NCI-H446 treated with DMSO at 0.1 percent for 48 hours (cell line): ENCODE measurements around the gene KCNH5.

Source experiments
- DNase-seq: peaks from one replicate; lab custom pipeline; 2025; lab: John Stamatoyannopoulos, UW

The KCNH5 gene

DNA sequence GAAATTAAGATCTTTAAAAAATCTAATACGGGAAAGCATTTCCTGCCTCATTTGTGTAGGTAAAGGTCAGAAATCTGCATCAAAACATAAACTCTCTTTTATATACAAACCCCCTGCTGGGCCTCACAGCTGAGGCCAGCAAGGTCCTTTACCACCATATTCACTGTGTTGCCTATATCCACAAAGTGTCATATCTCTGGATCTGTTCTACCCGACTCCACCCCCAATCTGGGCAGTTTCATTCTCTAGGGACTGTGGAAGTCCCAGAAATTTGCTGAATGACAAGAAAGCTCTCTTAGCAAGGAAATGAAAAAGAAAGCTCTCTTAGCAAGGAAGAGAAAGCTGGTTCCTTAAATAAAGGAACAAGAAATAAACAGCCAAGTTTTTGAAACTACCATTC is 301.7 kb downstream of the KCNH5 start:
- no peak for DNase-seq

DNA sequence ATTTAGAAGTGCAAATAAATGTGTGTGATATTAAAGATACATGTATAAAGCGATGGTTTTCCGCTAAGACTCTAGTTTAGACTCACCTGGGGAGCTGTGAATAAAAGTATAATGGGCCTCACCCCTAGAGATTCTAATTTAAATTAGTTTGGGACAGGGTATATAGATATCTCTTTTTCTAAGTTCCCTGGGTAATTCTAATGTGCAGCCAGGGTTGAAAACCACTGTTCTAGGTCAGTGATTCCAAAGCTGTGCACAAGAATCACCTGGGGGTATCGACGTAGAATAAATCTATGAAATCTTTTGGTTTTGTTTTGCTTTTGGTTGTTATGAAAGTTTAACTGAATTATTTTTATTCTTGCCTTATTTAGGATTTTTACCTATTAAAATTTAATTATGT is 302.1 kb downstream of the KCNH5 start:
- no peak for DNase-seq

DNA sequence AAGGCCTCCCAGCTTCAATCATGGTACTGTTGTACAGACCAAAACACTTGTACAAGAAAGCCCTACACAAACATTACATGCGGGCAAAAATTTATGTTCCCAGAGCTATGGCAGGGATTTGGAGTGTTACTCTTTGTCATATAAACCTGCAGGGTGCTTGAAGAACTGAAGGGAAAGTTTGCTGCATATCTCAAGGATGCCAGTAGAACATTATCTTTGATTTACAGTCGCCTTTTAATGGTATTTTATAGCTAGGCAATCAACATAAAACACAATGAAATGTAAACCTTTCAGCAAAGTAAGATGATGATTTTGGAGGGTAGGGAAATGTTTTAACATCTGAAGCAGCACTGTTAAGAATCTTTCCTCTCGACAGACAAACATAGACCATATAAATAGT is 305.6 kb downstream of the KCNH5 start:
- no peak for DNase-seq

DNA sequence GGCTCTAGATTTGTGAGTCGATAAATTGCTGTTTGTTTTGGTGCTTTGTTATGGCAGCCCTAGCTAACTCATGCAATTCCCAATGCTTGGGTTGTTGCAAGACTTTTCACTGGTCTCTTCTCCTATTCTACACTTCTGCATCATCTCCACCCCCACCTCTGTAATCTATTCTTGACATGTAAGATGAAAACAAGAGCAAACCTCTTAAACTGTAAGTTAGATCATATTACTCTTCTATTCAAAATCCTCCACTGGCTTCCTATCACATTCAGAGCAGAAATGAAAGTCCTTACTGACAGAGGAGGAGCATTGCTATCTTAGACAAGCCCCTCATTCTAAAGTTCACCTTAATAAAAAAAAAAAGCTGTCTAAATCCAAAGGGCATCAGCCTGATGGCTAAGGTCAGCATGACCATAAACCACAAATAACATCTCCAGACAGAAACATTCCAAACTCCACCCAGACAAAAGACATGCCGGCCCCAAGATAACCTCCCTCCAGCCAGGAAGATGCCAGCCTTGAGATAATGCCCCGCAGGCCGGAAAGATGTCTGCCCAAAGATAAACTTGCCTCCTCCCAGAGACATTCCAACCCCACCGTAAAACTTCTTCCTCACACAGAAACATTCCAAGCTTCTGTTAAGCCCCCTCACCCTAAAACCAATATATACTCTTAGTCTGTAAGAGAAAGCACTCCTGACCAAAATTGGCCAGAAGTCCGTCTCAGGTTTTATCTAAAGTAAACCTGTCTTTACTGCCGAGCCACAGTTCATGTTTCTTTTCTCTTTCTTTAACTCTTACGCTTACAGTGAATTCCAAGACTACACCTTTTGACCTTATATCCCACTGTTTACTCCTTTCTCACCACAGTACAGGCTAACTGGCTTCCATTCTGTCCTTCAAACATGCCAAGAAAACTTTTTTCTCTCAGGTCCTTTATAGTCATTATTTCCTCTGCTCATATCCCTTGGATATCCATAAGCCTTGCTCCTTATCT is 308.9 kb downstream of the KCNH5 start:
- DNase-seq, result no peak

DNA sequence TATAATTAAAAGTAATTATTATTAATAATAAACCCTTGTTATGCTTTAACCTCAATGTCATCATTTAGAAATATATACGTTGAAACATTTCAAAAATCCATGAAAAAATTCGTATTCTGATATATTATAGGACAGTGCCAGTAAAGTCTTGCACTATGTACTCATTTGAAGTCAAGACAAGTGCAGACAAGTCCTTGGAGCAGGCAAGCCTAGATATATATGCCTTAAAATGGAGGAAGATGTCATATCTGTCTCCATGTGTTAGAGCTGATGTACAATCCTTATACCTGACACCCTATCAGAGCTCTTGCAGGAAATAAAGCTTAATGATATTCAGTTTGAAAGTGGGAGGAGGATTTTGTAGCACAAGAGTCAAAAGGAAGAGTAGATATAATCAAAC is 310.4 kb downstream of the KCNH5 start:
- DNase-seq, result no peak

DNA sequence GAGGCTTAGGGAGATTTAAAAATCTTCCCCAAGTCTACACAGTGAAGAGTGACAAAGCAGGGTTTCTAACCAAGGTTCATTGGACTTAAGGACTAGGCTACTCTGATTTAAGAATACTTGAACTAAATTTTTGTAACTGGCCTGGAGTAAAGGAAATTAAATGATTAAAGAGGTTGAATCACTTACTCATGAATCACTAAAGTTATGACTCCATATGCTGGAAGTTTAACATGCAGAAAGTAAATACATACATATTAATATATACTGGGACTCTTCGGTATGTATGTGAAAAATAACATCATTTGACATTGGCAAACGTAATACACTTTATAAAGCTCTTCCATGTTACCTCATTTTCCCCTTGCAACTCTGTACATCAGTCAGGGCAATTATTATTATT is 322.9 kb downstream of the KCNH5 start:
- DNase-seq, result no peak

DNA sequence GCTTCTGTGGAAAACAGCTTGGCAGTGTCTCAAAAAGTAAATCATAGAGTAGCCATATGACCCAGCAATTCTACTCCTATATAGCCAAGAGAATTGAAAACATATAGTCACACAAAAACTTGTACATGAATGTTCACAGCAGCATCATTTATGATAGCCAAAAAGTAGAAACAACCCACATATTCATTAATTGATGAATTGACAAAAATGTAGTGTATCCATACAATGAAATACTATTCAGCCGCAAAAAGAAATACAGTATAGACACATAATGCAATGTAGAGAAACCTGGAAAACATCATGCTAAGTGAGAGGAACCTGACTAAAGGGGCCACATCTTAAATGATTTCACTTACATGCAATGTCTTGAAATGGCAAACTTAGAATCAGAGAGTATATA is 326.6 kb downstream of the KCNH5 start:
- DNase-seq, result no peak

DNA sequence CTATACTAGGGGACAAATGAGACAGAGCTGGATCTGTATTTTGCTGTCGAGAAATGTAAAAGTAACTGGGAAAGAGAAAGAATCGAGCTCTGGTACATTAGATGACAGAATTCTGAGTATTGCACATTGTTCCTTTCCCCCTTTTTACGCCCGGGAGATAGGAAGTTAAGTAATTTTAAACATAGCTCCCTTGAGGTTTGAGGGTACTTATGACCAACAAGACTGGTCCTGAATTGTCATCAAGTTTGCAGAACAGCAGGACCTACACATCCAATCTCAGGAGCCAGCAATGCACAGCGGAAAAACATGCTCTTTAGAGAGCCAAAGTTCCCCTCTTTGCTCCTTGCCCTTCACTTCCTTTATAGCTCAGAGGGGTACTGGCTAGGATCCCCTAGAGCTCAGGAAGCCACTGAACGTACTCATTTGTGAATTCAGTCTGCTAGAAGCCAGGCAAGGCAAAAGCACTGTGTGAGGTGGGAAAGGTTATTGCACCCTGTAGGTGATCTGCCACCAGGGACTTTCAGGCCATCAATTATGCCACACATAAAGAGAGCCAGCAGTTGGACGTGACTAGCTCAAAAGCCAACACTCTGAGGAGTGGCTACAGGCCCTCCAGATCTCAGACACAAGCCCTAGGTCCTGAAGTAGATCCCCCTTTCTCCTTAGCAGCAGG is 333.8 kb downstream of the KCNH5 start:
- no peak for DNase-seq

DNA sequence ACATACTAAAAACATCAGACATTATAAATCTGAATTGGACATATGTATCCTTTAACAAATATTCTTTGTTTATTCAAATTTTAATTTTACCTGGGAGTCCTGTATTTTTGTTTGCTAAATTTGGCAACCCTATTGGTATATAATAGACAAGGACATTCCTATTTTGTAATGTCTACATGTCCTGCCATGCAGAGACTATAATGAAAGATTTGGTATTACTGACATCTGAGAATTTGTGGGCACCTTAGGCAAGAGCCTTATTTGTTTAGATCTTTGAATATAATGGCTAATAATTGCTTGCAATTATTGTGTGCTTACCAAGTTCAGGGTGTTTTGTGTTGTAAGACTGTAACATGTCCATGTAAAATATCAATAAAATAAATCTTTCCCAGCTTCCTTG is 334.4 kb downstream of the KCNH5 start:
- no peak for DNase-seq

DNA sequence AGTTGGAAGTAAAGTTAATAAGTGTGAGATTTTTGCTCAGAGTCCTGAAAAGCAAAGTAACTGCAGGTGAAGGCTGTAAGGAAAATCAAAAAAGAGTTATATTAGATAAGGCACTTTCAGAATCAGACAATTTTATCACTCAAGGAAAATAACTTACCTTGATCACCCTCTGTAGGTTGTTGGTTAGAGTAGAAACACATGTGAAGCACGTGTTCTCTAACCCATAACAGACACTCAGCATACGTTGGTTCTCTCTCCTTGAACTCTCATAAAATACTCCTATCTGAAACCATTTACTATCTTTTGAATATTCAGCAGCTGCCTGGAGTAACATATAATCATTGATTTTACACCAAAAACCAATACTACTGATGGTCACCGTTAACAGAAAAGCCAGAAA is 335.5 kb downstream of the KCNH5 start:
- DNase-seq, result no peak

DNA sequence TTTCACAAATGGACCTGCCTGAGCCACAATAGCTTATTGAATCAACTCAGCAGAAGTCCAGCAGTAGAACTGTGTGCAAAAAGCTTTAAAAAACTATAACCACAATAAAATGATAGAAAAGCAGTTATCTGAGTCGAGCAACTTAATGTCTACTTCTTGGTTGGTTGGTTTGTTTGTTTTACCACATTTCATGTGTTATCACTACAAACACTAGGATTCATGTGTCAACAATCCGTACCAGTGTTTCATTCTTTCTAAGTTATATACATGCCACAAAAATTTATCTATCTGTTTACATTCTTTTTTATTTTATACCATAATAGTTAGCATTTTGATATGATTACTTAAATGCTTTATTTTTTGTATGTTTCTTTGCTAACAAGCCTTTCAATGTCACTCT is 339.0 kb downstream of the KCNH5 start:
- no peak for DNase-seq

DNA sequence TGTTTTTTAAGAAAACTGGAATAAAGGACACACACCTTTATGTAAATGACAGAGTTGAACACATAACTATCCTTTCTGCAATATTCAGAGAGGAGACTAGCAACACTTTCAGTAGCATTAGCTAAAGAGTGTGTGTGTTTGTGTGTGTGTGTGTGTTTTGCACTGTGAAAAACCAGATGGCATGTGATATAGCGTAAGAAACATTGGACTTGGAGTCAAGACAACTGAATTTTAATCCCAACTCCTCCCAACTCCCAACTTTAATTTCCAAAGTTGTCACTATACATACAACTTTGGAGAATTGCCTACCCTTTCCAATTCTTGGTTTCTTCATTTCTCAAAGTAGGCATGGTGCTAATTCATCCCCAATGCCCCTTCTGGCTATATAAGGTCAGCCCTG is 347.8 kb downstream of the KCNH5 start:
- DNase-seq, result no peak

DNA sequence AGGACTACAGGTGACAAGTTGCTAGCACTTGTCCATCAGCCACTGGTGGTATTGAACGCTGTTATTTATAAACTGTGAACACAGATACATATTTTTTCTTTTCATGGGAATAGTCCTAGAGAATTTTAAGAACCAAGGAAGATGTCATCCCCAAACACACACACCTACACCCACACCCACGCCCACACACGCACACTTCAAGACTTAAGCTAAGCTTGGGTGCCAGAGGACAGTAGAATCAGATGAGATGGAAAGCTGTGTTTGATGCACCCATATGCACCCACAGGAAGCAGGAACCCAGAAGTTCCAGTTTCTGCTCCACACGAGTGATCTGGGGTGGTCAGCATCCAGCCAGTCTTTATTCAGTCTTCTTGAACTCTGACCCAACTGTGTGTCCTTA is 348.3 kb downstream of the KCNH5 start:
- DNase-seq, result no peak

DNA sequence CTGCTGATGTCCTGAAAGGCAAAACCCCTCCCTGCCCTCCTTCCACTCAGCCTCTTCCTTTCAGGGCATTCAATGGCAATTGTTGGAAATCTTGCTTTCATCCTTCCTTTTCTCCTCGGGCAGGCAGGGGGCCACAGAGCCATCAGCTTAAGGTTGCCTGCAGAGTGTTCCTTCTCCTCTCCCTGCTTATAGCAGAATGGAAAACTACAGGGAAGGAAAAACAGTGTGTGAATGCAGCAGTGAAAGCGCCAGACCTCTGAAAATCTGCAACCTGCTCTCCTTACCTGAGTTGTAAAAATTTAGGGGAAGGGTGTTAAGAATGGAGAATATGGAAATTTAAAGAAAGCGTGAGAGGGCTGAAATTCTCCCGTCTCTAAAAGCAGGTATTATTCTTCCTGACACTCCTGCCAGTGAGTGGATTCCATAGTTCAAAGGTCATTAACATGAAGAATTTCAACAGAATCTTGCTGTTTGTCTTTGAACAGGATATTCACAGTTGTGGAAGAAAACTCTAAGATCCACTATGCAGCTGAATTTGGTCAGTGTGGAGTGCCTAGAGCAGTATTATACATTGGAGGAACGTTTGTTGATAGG is 348.8 kb downstream of the KCNH5 start:
- DNase-seq, result no peak

DNA sequence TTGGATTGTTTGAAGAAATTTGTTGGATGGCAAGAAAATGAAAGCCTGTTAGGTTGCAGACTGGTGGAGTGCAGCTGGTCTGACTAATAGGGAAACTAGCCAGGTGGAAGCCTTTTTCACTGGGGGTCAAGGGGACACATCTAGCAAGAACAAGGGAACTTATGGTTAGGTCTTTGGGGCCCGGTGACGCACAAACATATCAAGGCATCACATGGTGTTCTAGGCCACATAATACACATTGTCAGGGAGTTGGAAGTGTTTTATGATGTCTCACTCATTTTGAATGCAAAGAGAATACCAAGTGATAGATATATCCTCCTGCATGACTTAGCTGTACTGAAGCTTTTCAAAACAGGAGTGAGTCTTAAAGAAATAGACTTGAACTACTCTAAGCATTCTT is 351.2 kb downstream of the KCNH5 start:
- no peak for DNase-seq

DNA sequence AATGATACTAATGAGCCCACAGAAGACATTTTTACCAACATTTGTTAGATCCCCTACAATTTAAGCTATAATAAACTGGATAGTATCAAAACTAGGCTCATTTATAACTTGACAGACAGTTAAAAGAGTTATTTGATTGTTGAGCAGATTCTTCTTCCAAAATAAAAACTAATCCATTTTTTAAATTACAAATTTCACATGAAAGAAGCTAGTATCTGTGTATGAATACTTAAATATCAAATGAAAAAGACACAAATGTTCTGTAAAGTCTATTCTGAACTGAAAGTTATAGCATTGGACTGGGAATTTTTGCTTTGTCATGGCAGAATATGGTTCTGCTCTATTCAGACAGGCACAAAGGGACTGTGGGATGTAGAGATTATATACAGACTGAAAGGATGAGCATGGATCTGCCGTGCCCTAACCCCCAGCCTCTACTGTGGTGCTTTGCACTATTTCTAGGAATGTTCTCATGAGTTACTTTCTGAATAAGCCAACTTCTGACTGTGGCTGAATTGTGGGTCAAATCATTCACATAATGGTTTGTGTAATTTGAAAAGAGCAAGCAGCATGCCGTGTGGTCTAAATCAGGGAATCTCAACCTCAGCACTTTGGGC is 352.7 kb downstream of the KCNH5 start:
- no peak for DNase-seq

DNA sequence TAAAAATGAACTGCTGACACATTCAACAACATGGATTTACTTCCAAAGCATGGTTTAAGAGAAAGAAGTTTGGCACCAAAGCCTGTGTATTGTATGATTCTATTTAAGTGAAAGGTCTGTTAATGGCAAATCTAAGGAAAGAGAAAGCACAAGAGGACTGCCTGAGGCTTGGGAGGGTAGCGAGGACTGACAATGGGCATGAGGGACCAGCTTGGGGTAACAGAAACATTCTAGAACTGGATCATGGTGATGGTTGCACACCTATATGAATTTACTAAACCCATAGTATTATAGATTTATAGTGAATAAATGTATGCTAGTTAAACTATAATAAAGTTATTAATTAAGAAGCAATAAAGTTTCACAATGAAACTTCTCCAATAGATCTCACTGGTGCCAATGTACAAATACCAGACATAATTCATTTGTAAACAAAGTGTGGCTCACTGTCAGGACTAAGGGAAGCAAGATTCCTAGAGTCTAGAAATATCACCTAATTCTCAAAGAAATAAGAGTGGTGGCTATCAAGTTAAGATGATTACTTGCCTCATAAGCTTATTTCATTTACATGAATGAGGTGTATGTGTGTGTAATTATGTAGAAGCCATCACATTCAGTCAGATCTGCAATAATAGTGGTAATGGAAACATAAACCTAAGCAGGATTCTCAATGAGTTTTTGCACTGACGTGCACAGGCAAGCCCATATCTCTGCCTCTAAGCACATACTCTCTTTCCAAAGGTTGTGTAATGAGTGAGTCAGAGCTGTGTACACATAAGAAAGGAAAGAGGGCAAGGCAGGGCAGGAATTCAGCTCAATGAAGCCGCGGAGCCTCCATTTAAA is 353.4 kb downstream of the KCNH5 start:
- no peak for DNase-seq

DNA sequence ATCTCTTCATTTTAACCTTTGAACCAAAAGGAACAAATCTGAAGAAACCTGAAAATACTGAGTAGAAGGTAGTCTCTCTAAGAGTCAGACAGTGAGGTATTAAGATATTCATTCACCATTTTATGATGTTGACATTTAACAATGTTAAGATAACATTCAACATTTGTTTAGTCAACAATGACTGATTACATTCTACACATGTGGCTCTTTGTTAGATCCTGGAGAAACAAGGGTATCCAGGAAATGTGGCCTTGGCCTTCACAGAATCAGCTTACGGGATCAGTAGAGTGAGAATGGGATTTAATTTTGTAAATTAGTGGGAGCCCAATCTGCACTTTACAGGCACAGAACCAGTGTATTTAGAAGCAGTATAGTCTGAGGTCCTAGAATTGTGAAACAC is 355.5 kb downstream of the KCNH5 start:
- no peak for DNase-seq

DNA sequence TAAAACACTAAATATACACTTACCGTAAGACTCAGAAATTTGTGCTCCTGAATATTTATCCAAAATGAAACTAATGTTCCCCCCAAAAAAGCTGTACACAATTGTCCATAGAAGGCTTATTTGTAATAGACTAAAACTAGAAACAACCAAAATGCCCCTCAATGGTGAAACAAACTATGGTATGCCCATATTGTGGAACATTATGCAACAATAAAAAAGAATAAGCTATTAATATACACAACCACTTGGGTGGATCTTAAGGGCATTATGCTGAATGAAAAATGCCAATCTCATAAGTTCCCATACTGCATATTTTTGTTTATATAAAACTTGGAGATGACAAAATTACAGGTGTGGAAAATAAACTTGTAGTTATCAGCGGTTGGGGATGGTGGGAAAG is 357.4 kb downstream of the KCNH5 start:
- DNase-seq, result no peak

DNA sequence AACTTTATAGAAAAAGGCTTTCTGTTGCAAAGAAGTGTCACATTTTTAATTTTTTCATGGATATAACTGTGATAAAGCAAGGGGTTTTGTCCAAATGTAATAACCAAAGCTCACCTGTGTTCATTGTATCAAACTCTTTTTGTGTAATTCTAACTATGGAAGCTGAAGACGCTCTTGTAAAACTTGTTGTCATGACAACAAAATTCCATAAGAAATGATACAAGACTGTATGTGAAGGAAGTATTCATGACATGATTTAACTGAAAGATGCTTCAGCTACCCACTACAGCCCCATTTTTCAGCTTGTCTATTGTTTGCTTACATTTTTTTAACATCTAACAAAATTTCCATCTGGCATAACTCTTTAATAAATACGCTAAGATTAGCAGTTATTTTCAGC is 360.9 kb downstream of the KCNH5 start:
- DNase-seq, result no peak

DNA sequence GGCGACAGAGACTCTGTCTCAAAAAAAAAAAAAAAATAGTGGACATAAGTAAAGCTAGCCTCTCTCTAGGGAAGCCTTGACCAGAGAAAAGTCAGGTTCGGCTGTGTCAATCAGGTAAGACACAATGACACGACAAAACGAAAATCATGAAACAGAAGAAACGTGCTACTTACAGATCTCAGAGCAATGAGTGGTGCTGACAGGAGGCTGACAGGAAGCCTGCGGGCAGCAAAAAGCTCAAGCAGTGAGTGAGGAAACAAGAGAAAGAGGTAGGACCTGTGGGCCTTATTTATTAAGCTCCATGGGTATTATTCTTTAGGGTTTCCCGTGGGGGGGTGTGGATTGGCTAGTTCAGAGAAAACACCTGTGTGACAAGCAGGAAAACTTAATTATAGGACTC is 363.1 kb downstream of the KCNH5 start:
- DNase-seq, result no peak
